IPS-18c (cell line): ENCODE results near the gene TNFRSF12A.

Source experiments
- H3K4me3 ChIP-seq: 2 replicates; pipeline ENCODE4 v1.7.0; 2013; ENCODE audit warnings: low read depth, mild to moderate bottlenecking, low read length, moderate library complexity; ENCODE audit not compliant: insufficient read depth
- H3K9me3 ChIP-seq: one replicate; pipeline ENCODE4 v1.6.1; 2013; ENCODE audit warnings: mild to moderate bottlenecking, low read length, moderate library complexity; ENCODE audit not compliant: control insufficient read depth, insufficient read depth

TNFRSF12A gene

GRCh38 chr16:3020247-3020603 is at the start of gene TNFRSF12A:
Gene TNFRSF12A (plus strand): TSS chr16:3020368. CDS start chr16:3020398, 30 bp downstream.
- H3K9me3 ChIP-seq = no peaks in the 10 kb centered on the region
- peak within 1 kb of the TSS; percentile 86 for H3K4me3 ChIP-seq

GRCh38 chr16:2970563-2970962 is 49.6 kb upstream of the TNFRSF12A start:
- Histone ChIP-seq H3K4me3 (peak overlapping the region; percentile 89), H3K9me3 (peaks cover 2% of the 10 kb centered on the region)

- H3K4me3 ChIP-seq = no peak overlapping the region
- H3K9me3 ChIP-seq = peaks cover 2% of the 10 kb centered on the region
Observed at GRCh38 chr16:2971134-2971984, 48.8 kb upstream of the TNFRSF12A start.

GRCh38 chr16:2971985-2972784 is 48.0 kb upstream of the TNFRSF12A start:
- no peak overlapping the region for H3K4me3 ChIP-seq
- peaks cover 2% of the 10 kb centered on the region for H3K9me3 ChIP-seq

GRCh38 chr16:2973093-2973492 is 47.1 kb upstream of the TNFRSF12A start:
- peaks cover 2% of the 10 kb centered on the region for H3K9me3 ChIP-seq
- H3K4me3 ChIP-seq = no peak overlapping the region

- peaks cover 2% of the 10 kb centered on the region for H3K9me3 ChIP-seq
- H3K4me3 ChIP-seq = no peak overlapping the region
Observed at GRCh38 chr16:2973605-2974318, 46.4 kb upstream of the TNFRSF12A start.

- Histone ChIP-seq H3K4me3 (no peak overlapping the region), H3K9me3 (peaks cover 2% of the 10 kb centered on the region)
Observed at GRCh38 chr16:2974319-2975056, 45.7 kb upstream of the TNFRSF12A start.

GRCh38 chr16:2975161-2975795 is 44.9 kb upstream of the TNFRSF12A start:
- H3K4me3 ChIP-seq = no peak overlapping the region
- peaks cover 2% of the 10 kb centered on the region for H3K9me3 ChIP-seq

GRCh38 chr16:2976201-2976600 is 44.0 kb upstream of the TNFRSF12A start:
- Histone ChIP-seq H3K9me3 (peaks cover 2% of the 10 kb centered on the region), H3K4me3 (no peak overlapping the region)

- H3K4me3 ChIP-seq = no peak overlapping the region
- H3K9me3 ChIP-seq = peaks cover 4% of the 10 kb centered on the region
Observed at GRCh38 chr16:2976673-2977072, 43.5 kb upstream of the TNFRSF12A start.

- H3K4me3 ChIP-seq = no peak overlapping the region
- H3K9me3 ChIP-seq = peaks cover 4% of the 10 kb centered on the region
Observed at GRCh38 chr16:2977440-2977839, 42.7 kb upstream of the TNFRSF12A start.

- H3K9me3 ChIP-seq = peaks cover 2% of the 10 kb centered on the region
- peak overlapping the region; percentile 96 for H3K4me3 ChIP-seq
Observed at GRCh38 chr16:2979669-2980226, 40.4 kb upstream of the TNFRSF12A start.

GRCh38 chr16:2980227-2981176 is 39.7 kb upstream of the TNFRSF12A start, which contains the start of gene PKMYT1:
Gene PKMYT1 (minus strand): TSS chr16:2980446. CDS start chr16:2979657, 789 bp downstream.
- Histone ChIP-seq H3K4me3 (peak within 1 kb of the TSS; percentile 96), H3K9me3 (peaks cover 2% of the 10 kb centered on the region)

GRCh38 chr16:2981177-2981898 is 38.8 kb upstream of the TNFRSF12A start:
- H3K9me3 ChIP-seq = peaks cover 2% of the 10 kb centered on the region
- H3K4me3 ChIP-seq = peak overlapping the region; percentile 96

GRCh38 chr16:2981899-2982250 is 38.3 kb upstream of the TNFRSF12A start:
- H3K4me3 ChIP-seq = peak overlapping the region; percentile 32; the same call in 1 of the 2 replicates
- peaks cover 2% of the 10 kb centered on the region for H3K9me3 ChIP-seq
